CD14-positive monocyte (primary cell): ENCODE results near the gene MACROD2. TPM values are rescaled to one million over a fixed set of nuclear protein-coding genes. Genes with fewer than 3 reads are reported as not detected.

ENCODE experiments used
- DNase-seq, 3 donors: peaks; one replicate each; pipeline ENCODE4 v3.0.0-alpha.2; 2011 to 2022
- H2AFZ ChIP-seq: 2 replicates; pipeline ENCODE4 v1.6.0; 2012; ENCODE audit warnings: mild to moderate bottlenecking, low read depth, low read length, inconsistent platforms; ENCODE audit not compliant: insufficient read depth, poor library complexity, severe bottlenecking
- H3K27ac ChIP-seq, 2 donors: 1 replicate in 1 of 2; 2 replicates in 1 of 2; pipeline ENCODE4 v1.5.1; 2012 to 2013; ENCODE audit warnings: low read length in 2 of 2, control low read depth in 1 of 2, inconsistent platforms in 1 of 2, low read depth in 1 of 2, mild to moderate bottlenecking in 1 of 2
- H3K27me3 ChIP-seq, 2 donors: one replicate each; pipeline versions ENCODE4 v1.6.0 to v1.6.1; 2011 to 2013; ENCODE audit warnings: low read length in 2 of 2; ENCODE audit not compliant: control insufficient read depth in 2 of 2, insufficient read depth in 2 of 2
- H3K36me3 ChIP-seq, 2 donors: replicated peaks in 1 of 2; 1 replicate in 1 of 2; 2 replicates in 1 of 2; pipeline versions ENCODE4 v1.5.1 to v1.6.1; 2012 to 2013; ENCODE audit warnings: low read length in 2 of 2, control low read depth in 1 of 2, inconsistent platforms in 1 of 2, mild to moderate bottlenecking in 1 of 2; ENCODE audit not compliant: insufficient read depth in 2 of 2, control insufficient read depth in 1 of 2
- H3K4me1 ChIP-seq, 2 donors: 1 replicate in 1 of 2; 2 replicates in 1 of 2; pipeline versions ENCODE4 v1.5.1 to v1.6.1; 2012 to 2013; ENCODE audit warnings: low read length in 2 of 2, control low read depth in 1 of 2, inconsistent platforms in 1 of 2, mild to moderate bottlenecking in 1 of 2, moderate library complexity in 1 of 2; ENCODE audit not compliant: insufficient read depth in 2 of 2, control insufficient read depth in 1 of 2
- H3K4me2 ChIP-seq: replicated peaks from 2 replicates; pipeline ENCODE3; 2012; ENCODE audit warnings: low read length, moderate library complexity, mild to moderate bottlenecking; ENCODE audit not compliant: poor library complexity, severe bottlenecking; ENCODE audit errors: extremely low read depth
- H3K4me3 ChIP-seq, 3 experiments: fragments of 200-600 bp in 1 of 3; sonication (generic) in 1 of 3; replicated peaks in 1 of 3; 1 replicate in 2 of 3; 2 replicates in 1 of 3; pipeline ENCODE4 v1.5.1; 2011 to 2013; ENCODE audit warnings: low read length in 3 of 3, mild to moderate bottlenecking in 3 of 3, control low read depth in 2 of 3, low read depth in 2 of 3, inconsistent platforms in 1 of 3, moderate library complexity in 1 of 3
- H3K79me2 ChIP-seq: 2 replicates; pipeline ENCODE4 v1.6.0; 2012; ENCODE audit warnings: mild to moderate bottlenecking, control low read depth, inconsistent platforms, low read length, moderate library complexity; ENCODE audit not compliant: insufficient read depth
- H3K9ac ChIP-seq: 2 replicates; pipeline ENCODE4 v1.6.0; 2017; ENCODE audit warnings: low read length, mild to moderate bottlenecking; ENCODE audit not compliant: insufficient read depth, poor library complexity, severe bottlenecking
- H3K9me3 ChIP-seq, 2 donors: replicated peaks in 1 of 2; 1 replicate in 1 of 2; 2 replicates in 1 of 2; pipeline versions ENCODE4 v1.5.1 to v1.6.1; 2012 to 2013; ENCODE audit warnings: low read length in 2 of 2, control low read depth in 1 of 2; ENCODE audit not compliant: control insufficient read depth in 1 of 2, insufficient read depth in 1 of 2
- H4K20me1 ChIP-seq: 2 replicates; pipeline ENCODE4 v1.6.0; 2012; ENCODE audit warnings: mild to moderate bottlenecking, low read length, control low read depth, moderate library complexity; ENCODE audit not compliant: insufficient read depth
- H3K27ac Mint-ChIP-seq, 7 donors: one replicate each; pipeline ENCODE4 v1.8.0; 2020; ENCODE audit warnings: mild to moderate bottlenecking in 7 of 7, mixed read lengths in 7 of 7, moderate library complexity in 6 of 7, inconsistent platforms in 2 of 7
- H3K27me3 Mint-ChIP-seq, 3 donors: one replicate each; pipeline ENCODE4 v1.8.0; 2021 to 2022; ENCODE audit warnings: low read depth in 3 of 3, mild to moderate bottlenecking in 3 of 3, mixed read lengths in 3 of 3, moderate library complexity in 3 of 3, inconsistent platforms in 1 of 3
- H3K36me3 Mint-ChIP-seq, 2 donors: one replicate each; pipeline ENCODE4 v1.8.0; 2020; ENCODE audit warnings: mixed read lengths in 2 of 2, inconsistent platforms in 1 of 2, mild to moderate bottlenecking in 1 of 2
- H3K4me1 Mint-ChIP-seq: one replicate; pipeline ENCODE4 v1.8.0; 2020; ENCODE audit warnings: mild to moderate bottlenecking, mixed read lengths
- H3K4me3 Mint-ChIP-seq, 2 donors: one replicate each; pipeline ENCODE4 v1.8.0; 2020; ENCODE audit warnings: mild to moderate bottlenecking in 2 of 2, mixed read lengths in 2 of 2, moderate library complexity in 1 of 2
- H3K9me3 Mint-ChIP-seq, 7 donors: one replicate each; pipeline ENCODE4 v1.8.0; 2020 to 2022; ENCODE audit warnings: mixed read lengths in 7 of 7, mild to moderate bottlenecking in 6 of 7, moderate library complexity in 6 of 7, inconsistent platforms in 2 of 7
- CTCF ChIP-seq: fragments of 200-600 bp; IDR thresholded peaks from one replicate; pipeline ENCODE4 v1.8.0; 2022; ENCODE audit warnings: antibody characterized with exemption, mild to moderate bottlenecking
- WGBS: methylation state at CpG from one replicate; pipeline ENCODE4 v1.1.5; 2013; ENCODE audit warnings: missing lambda C conversion rate; ENCODE audit not compliant: insufficient coverage; 5-methylcytosine and 5-hydroxymethylcytosine counted together
- intact Hi-C, 2 donors: fragments of 100-400 bp; cut with micrococcal nuclease; formaldehyde crosslinking; loops; one replicate each; pipeline versions ENCODE4 v1.15.0 to v1.15.1; 2023
- polyA plus RNA-seq, 3 donors: library from polyadenylated mRNA; depleted of rRNA in 1 of 3; unstranded in 2 of 3; stranded (reverse) in 1 of 3; fragments of 300-500 nt in 2 of 3; fragments of >200 nt in 1 of 3; fragmentation: Illumina TruSeq in 2 of 3; gene quantifications; 1 replicate in 2 of 3; 2 replicates in 1 of 3; pipeline ENCODE4 v1.2.3, GENCODE V29; 2012 to 2021

MACROD2 gene
- polyA plus RNA-seq, 3 donors = 0.23 TPM; not detected in 2

DNA sequence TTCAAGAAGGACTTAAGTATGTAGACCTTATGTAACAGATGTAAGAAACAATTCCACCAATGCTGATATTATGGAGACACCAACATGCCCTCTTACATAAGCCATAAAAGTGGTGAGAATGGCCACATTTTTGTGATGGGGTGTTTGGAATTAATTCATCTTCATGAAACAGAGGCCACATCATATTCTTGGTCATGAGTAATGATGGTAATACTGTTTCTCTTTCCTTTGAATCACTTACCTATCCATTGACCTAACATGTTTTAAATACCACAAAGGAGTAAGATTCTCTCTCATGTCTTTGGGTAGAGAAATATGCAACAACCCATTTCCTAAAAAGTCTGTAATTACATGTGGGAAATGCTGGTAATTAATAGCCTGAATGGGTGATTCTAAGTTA lies 887.5 kb downstream of the MACROD2 start:
- H2AFZ ChIP-seq = no peak overlapping the region
- no peak overlapping the region for H3K9ac ChIP-seq
- no peaks in the 10 kb centered on the region for H3K4me1 ChIP-seq
- H3K9me3 Mint-ChIP-seq = peaks cover 0 to 14% (median 6%) of the 10 kb centered on the region in 7 donors
- H3K4me2 ChIP-seq = no peak overlapping the region
- no peak overlapping the region for H3K27ac Mint-ChIP-seq
- H3K27me3 Mint-ChIP-seq = peaks cover 0 to 3% (median 0%) of the 10 kb centered on the region in 3 donors
- intact Hi-C loops = no loop called here
- H3K27ac ChIP-seq = no peak overlapping the region
- H3K36me3 ChIP-seq = no peaks in the 10 kb centered on the region
- H4K20me1 ChIP-seq = no peaks in the 10 kb centered on the region
- peaks cover 0 to 8% of the 10 kb centered on the region in 2 donors for H3K9me3 ChIP-seq
- H3K4me3 ChIP-seq = no peak overlapping the region
- H3K36me3 Mint-ChIP-seq = no peaks in the 10 kb centered on the region
- H3K79me2 ChIP-seq = no peaks in the 10 kb centered on the region
- TF ChIP-seq CTCF = no peak
- H3K4me1 Mint-ChIP-seq = no peaks in the 10 kb centered on the region
- DNase-seq = no peak
- H3K4me3 Mint-ChIP-seq = no peak overlapping the region
- H3K27me3 ChIP-seq = no peaks in the 10 kb centered on the region

GRCh38 chr20:14883324-14883723 lies 888.0 kb downstream of the MACROD2 start:
- H2AFZ ChIP-seq = no peak overlapping the region
- no peak overlapping the region for H3K9ac ChIP-seq
- peaks cover 0 to 8% of the 10 kb centered on the region in 2 donors for H3K9me3 ChIP-seq
- H3K79me2 ChIP-seq = no peaks in the 10 kb centered on the region
- H3K36me3 Mint-ChIP-seq = no peaks in the 10 kb centered on the region
- intact Hi-C loops = no loop called here
- no peak for DNase-seq
- WGBS = 100% methylated on average over 1 of the region's 1 CpG
- no peak overlapping the region for H3K4me3 ChIP-seq
- no peak overlapping the region for H3K27ac ChIP-seq
- H3K4me1 Mint-ChIP-seq = no peaks in the 10 kb centered on the region
- no peaks in the 10 kb centered on the region for H3K4me1 ChIP-seq
- no peaks in the 10 kb centered on the region for H4K20me1 ChIP-seq
- no peak overlapping the region for H3K27ac Mint-ChIP-seq
- peaks cover 2 to 15% (median 6%) of the 10 kb centered on the region in 7 donors for H3K9me3 Mint-ChIP-seq
- H3K4me2 ChIP-seq = no peak overlapping the region
- no peaks in the 10 kb centered on the region for H3K36me3 ChIP-seq
- no peaks in the 10 kb centered on the region for H3K27me3 ChIP-seq
- TF ChIP-seq CTCF = no peak
- no peak overlapping the region for H3K4me3 Mint-ChIP-seq
- H3K27me3 Mint-ChIP-seq = peaks cover 0 to 3% (median 0%) of the 10 kb centered on the region in 3 donors
